ENCODE measurements around the gene TOR1B.

The TOR1B gene

GRCh38 chr9:129835860-129836223 is 32.9 kb downstream of the TOR1B start:
- peak overlapping the region; percentile 63 for H3K4me3 ChIP-seq (ENCODE audit: low read depth, low read length)
- no peaks in the 10 kb centered on the region for H3K9me3 ChIP-seq (ENCODE audit: control insufficient read depth, insufficient read depth, low read depth, low read length)
- peaks cover 7 to 26% of the 10 kb centered on the region in 2 experiments for H3K36me3 ChIP-seq (ENCODE audit: control insufficient read depth in 2 of 2, insufficient read depth in 1 of 2, low read length in 2 of 2)
- ChIA-PET POLR2A (interaction anchor here (0.5 to 3.5 kb wide), 4 partner anchors 12 to 48 kb away, joined by 3 to 36 read pairs (median 3); partner anchors contain the start of gene TOR1A), CTCF (interaction anchor here (0.8 to 1.3 kb wide), 2 partner anchors 50 to 272 kb away, joined by 3 to 4 read pairs; no protein-coding TSS in a partner anchor)
- H3K4me1 ChIP-seq (ENCODE audit: control insufficient read depth, insufficient read depth, low read length), result peaks cover 4% of the 10 kb centered on the region; the same call in 1 of the 2 replicates
- H3K27ac ChIP-seq (ENCODE audit: extremely low read depth, low read depth, low read length), result no peak overlapping the region; the same call in 1 of the 2 replicates
- no peak for TF ChIP-seq ZNF473 (tag by site-specific recombination; IDR thresholded peaks at IDR 0.05)
- TF ChIP-seq ZNF513 (tag by site-specific recombination; IDR thresholded peaks at IDR 0.05), result no peak
- no peak for TF ChIP-seq ZFP37 (tag by site-specific recombination; IDR thresholded peaks at IDR 0.05)
- no peak for TF ChIP-seq ZNF510 (tag by site-specific recombination; IDR thresholded peaks at IDR 0.05; ENCODE audit: insufficient replicate concordance)
- TF ChIP-seq ZNF391 (tag by site-specific recombination; IDR thresholded peaks at IDR 0.05; ENCODE audit: borderline replicate concordance, low read depth), result no peak
- TF ChIP-seq ZNF174 (tag by site-specific recombination; IDR thresholded peaks at IDR 0.05), result no peak
- TF ChIP-seq ZNF366 (tag by site-specific recombination; conservative IDR thresholded peaks at IDR 0.05), result no peak

- peaks cover 7% of the 10 kb centered on the region; the same call in 1 of the 2 replicates for H3K4me1 ChIP-seq (ENCODE audit: control insufficient read depth, insufficient read depth, low read length)
- peaks cover 4 to 21% of the 10 kb centered on the region in 2 experiments for H3K36me3 ChIP-seq (ENCODE audit: control insufficient read depth in 2 of 2, insufficient read depth in 1 of 2, low read length in 2 of 2)
- POLR2A ChIA-PET, result interaction anchor here (0.6 to 1.0 kb wide), 3 partner anchors 9 to 207 kb away, joined by 3 read pairs; partner anchors contain the start of gene FNBP1
- CTCF ChIA-PET, result interaction anchor here (0.6 to 1.1 kb wide), 4 partner anchors 49 to 830 kb away, joined by 3 to 5 read pairs (median 4); no protein-coding TSS in a partner anchor
- H3K27ac ChIP-seq (ENCODE audit: extremely low read depth, low read depth, low read length), result no peak overlapping the region
- H3K9me3 ChIP-seq (ENCODE audit: control insufficient read depth, insufficient read depth, low read depth, low read length), result no peaks in the 10 kb centered on the region
- TF ChIP-seq GLIS1 (tag by site-specific recombination; IDR thresholded peaks at IDR 0.05), result 0 out of 2 replicates have a peak, but pooled peaks have one; percentile 6
- TF ChIP-seq ZNF404 (tag by site-specific recombination; IDR thresholded peaks at IDR 0.05), result no peak
- H3K4me3 ChIP-seq (ENCODE audit: low read depth, low read length), result peak overlapping the region; percentile 63
Observed at GRCh38 chr9:129836311-129837007, 33.5 kb downstream of the TOR1B start.

- peaks cover 7% of the 10 kb centered on the region; the same call in 1 of the 2 replicates for H3K4me1 ChIP-seq (ENCODE audit: control insufficient read depth, insufficient read depth, low read length)
- H3K27ac ChIP-seq (ENCODE audit: extremely low read depth, low read depth, low read length), result no peak overlapping the region
- H3K9me3 ChIP-seq (ENCODE audit: control insufficient read depth, insufficient read depth, low read depth, low read length), result no peaks in the 10 kb centered on the region
- CTCF ChIA-PET, result interaction anchor here (0.6 to 1.4 kb wide), 4 partner anchors 32 to 268 kb away, joined by 3 to 7 read pairs (median 4); no protein-coding TSS in a partner anchor
- peaks cover 0 to 5% of the 10 kb centered on the region in 2 experiments; a peak in 1 of 3 replicates for H3K36me3 ChIP-seq (ENCODE audit: control insufficient read depth in 2 of 2, insufficient read depth in 1 of 2, low read length in 2 of 2)
- no peak overlapping the region for H3K4me3 ChIP-seq (ENCODE audit: low read depth, low read length)
- POLR2A ChIA-PET, result interaction anchor here (0.5 to 1.1 kb wide), 4 partner anchors 9 to 887 kb away, joined by 3 to 5 read pairs (median 3); no protein-coding TSS in a partner anchor
- TF ChIP-seq ZNF768 (tag by site-specific recombination; IDR thresholded peaks at IDR 0.05), result peak; percentile 76
- peak; percentile 33; the same call in 1 of the 2 replicates for TF ChIP-seq ZBTB17 (tag by site-specific recombination; IDR thresholded peaks at IDR 0.05)
- TF ChIP-seq ZNF776 (tag by site-specific recombination; IDR thresholded peaks at IDR 0.05; ENCODE audit: borderline replicate concordance), result no peak
Observed at GRCh38 chr9:129838707-129839259, 35.8 kb downstream of the TOR1B start.

DNA sequence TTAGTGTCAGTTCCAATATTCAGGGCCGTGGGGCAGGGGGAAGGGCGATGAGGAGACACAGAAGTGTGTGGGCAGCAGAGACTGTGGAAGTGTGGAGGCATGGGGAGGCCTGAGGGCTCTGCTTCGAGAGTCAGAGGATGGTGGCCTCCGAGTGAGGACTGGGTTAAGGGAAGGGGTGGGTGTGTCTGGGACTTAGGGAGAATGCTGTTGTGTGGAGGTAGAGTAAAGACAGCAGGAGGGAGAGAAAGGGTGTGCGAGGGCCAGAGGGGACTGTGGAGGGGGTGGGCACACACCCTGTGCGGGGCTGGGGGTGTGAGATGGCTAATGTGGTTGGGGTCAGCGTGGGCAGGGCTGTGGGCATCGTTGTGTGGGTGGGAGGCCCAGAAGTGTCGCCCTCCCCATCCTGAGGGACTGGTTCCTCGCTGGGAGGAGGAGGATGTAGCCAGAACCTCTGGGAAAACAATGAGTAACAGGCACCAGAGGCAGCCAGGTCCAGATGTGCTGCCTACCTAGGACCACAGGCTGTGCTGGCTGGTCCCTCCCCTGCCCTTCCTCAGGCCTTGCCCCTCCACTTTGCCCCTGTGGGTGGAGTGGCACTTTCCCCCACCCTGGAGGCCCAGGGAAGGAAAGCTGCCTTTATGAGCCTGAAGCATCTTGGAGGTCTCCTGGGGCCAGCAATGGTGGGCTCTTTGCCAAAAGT is 36.5 kb downstream of the TOR1B start:
- no peak overlapping the region for H3K27ac ChIP-seq (ENCODE audit: extremely low read depth, low read depth, low read length)
- ChIA-PET CTCF (interaction anchor here (0.7 to 1.4 kb wide), 2 partner anchors 190 to 267 kb away, joined by 4 to 5 read pairs; no protein-coding TSS in a partner anchor), POLR2A (interaction anchor here (0.5 to 1.6 kb wide), 3 partner anchors 10 to 86 kb away, joined by 3 to 5 read pairs (median 3); no protein-coding TSS in a partner anchor)
- no peak for TF ChIP-seq ZNF394 (tag by site-specific recombination; IDR thresholded peaks at IDR 0.05; ENCODE audit: borderline replicate concordance)
- TF ChIP-seq ZNF747 (tag by site-specific recombination; IDR thresholded peaks at IDR 0.05), result no peak
- peak; percentile 65 for TF ChIP-seq ZNF341 (tag by site-specific recombination; IDR thresholded peaks at IDR 0.05; ENCODE audit: low read depth)
- TF ChIP-seq ZNF830 (tag by site-specific recombination; IDR thresholded peaks at IDR 0.05; ENCODE audit: low read depth), result no peak
- no peak for TF ChIP-seq ZNF48 (tag by site-specific recombination; IDR thresholded peaks at IDR 0.05)
- TF ChIP-seq ZNF132 (tag by site-specific recombination; IDR thresholded peaks at IDR 0.05; ENCODE audit: borderline replicate concordance), result no peak
- TF ChIP-seq ZNF791 (tag by site-specific recombination; IDR thresholded peaks at IDR 0.05), result no peak
- no peak for TF ChIP-seq WT1 (tag by site-specific recombination; IDR thresholded peaks at IDR 0.05)
- TF ChIP-seq ZNF366 (tag by site-specific recombination; conservative IDR thresholded peaks at IDR 0.05), result no peak
- TF ChIP-seq ZNF138 (tag by site-specific recombination; IDR thresholded peaks at IDR 0.05; ENCODE audit: borderline replicate concordance), result no peak
- no peak for TF ChIP-seq ZNF473 (tag by site-specific recombination; IDR thresholded peaks at IDR 0.05)
- no peak for TF ChIP-seq ZNF174 (tag by site-specific recombination; IDR thresholded peaks at IDR 0.05)
- no peak for TF ChIP-seq ZNF37A (tag by site-specific recombination; IDR thresholded peaks at IDR 0.05)
- no peak for TF ChIP-seq ZNF549 (tag by site-specific recombination; IDR thresholded peaks at IDR 0.05)
- no peak for TF ChIP-seq ZNF660 (tag by site-specific recombination; IDR thresholded peaks at IDR 0.05)

More for the DNA sequence above, 36.5 kb downstream of the TOR1B start:
- Histone ChIP-seq H3K36me3 (ENCODE audit: control insufficient read depth in 2 of 2, insufficient read depth in 1 of 2, low read length in 2 of 2) (peaks cover 0 to 5% of the 10 kb centered on the region in 2 experiments; a peak in 1 of 3 replicates), H3K4me1 (ENCODE audit: control insufficient read depth, insufficient read depth, low read length) (peaks cover 7% of the 10 kb centered on the region; the same call in 1 of the 2 replicates), H3K9me3 (ENCODE audit: control insufficient read depth, insufficient read depth, low read depth, low read length) (no peaks in the 10 kb centered on the region), H3K4me3 (ENCODE audit: low read depth, low read length) (no peak overlapping the region)
